Panc1 (cell line): Measurements from ENCODE around the gene DSCAML1. TPM values are rescaled to one million over a fixed set of nuclear protein-coding genes. Genes with fewer than 3 reads are reported as not detected.

Experiments used
- ATAC-seq: fragments of 200-7000 bp; cut with Tn5 transposase; 2 replicates; pipeline ENCODE4 v1.9.1; 2020; ENCODE audit warnings: mild to moderate bottlenecking, moderate library complexity
- BruUV-seq: library from RNA; stranded (reverse); fragments of 400-500 nt; replicated peaks from 2 replicates; lab custom pipeline; 2021; lab: Mats Ljungman, UMichigan
- CTCF ChIA-PET: fragments of 300-600 bp; sonication (Branson Sonifier 250); formaldehyde crosslinking; loops from one replicate; lab custom pipeline; 2022; ENCODE audit warnings: antibody characterized with exemption; lab: Charles Lee
- POLR2A ChIA-PET: fragments of 300-600 bp; sonication (Branson Sonifier 250); formaldehyde crosslinking; loops from one replicate; lab custom pipeline; 2022; ENCODE audit warnings: antibody characterized with exemption; lab: Charles Lee
- DNase-seq: peaks from one replicate; pipeline ENCODE4 v3.0.0-alpha.2; 2010; ENCODE audit warnings: low read depth, low spot score
- H3K27ac ChIP-seq: 2 replicates; pipeline ENCODE4 v1.5.1; 2011; ENCODE audit warnings: mild to moderate bottlenecking, low read length, inconsistent platforms
- H3K27me3 ChIP-seq: fragments of 200-500 bp; sonication (Bioruptor generic); 2 replicates; pipeline ENCODE4 v1.6.0; 2014; ENCODE audit warnings: low read length, inconsistent platforms; ENCODE audit not compliant: control insufficient read depth, insufficient read depth
- H3K36me3 ChIP-seq: fragments of 200-500 bp; sonication (Bioruptor generic); 2 replicates; pipeline ENCODE4 v1.5.1; 2014; ENCODE audit warnings: inconsistent platforms, mild to moderate bottlenecking, low read length, moderate library complexity; ENCODE audit not compliant: control insufficient read depth, insufficient read depth
- H3K4me1 ChIP-seq: 2 replicates; pipeline ENCODE4 v1.5.1; 2011; ENCODE audit warnings: inconsistent platforms, mild to moderate bottlenecking, low read length, moderate library complexity; ENCODE audit not compliant: control insufficient read depth, insufficient read depth
- H3K4me3 ChIP-seq, 2 experiments: 2 replicates each; pipeline ENCODE4 v1.5.1; 2011 to 2012; ENCODE audit warnings: low read depth in 2 of 2, low read length in 2 of 2, mild to moderate bottlenecking in 2 of 2, inconsistent platforms in 1 of 2, moderate library complexity in 1 of 2
- H3K9me3 ChIP-seq: fragments of 200-500 bp; sonication (Bioruptor generic); 2 replicates; pipeline ENCODE4 v1.5.1; 2014; ENCODE audit warnings: low read depth, mild to moderate bottlenecking, inconsistent platforms, low read length, moderate library complexity; ENCODE audit not compliant: control insufficient read depth, insufficient read depth
- CTCF ChIP-seq: fragments of 450-650 bp; IDR thresholded peaks from 2 replicates; pipeline ENCODE4 v1.5.1; 2017; ENCODE audit warnings: mild to moderate bottlenecking
- POLR2AphosphoS5 ChIP-seq: IDR thresholded peaks from 2 replicates; pipeline ENCODE4 v1.6.1; 2012; ENCODE audit warnings: mild to moderate bottlenecking, low read depth, low read length, moderate library complexity
- REST ChIP-seq, 2 experiments: IDR thresholded peaks; 2 replicates each; pipeline ENCODE4 v1.6.1; 2011 to 2012; ENCODE audit warnings: low read depth in 2 of 2, control low read depth in 1 of 2, low read length in 1 of 2, mild to moderate bottlenecking in 1 of 2, moderate library complexity in 1 of 2; ENCODE audit not compliant: insufficient read depth in 1 of 2
- SIN3A ChIP-seq: IDR thresholded peaks from 2 replicates; pipeline ENCODE4 v1.6.1; 2012; ENCODE audit warnings: low read depth, mild to moderate bottlenecking, low read length, moderate library complexity, borderline replicate concordance; ENCODE audit not compliant: insufficient read depth
- TCF7L2 ChIP-seq: IDR thresholded peaks from 2 replicates; pipeline ENCODE4 v1.6.1; 2011; ENCODE audit warnings: mild to moderate bottlenecking, low read depth, low read length, inconsistent platforms
- in situ Hi-C: cut with HindIII; loops from 2 replicates; pipeline ENCODE4 v1.10.0; 2016; ENCODE audit warnings: low sequenced_read_pairs, low pct_unique_long_range_greater_than_20kb
- intact Hi-C: fragments of 100-400 bp; cut with micrococcal nuclease; formaldehyde crosslinking; loops from one replicate; pipeline ENCODE4 v1.10.0; 2022; ENCODE audit not compliant: unreplicated experiment
- total RNA-seq: library from RNA; stranded (reverse); gene quantifications from one replicate; pipeline ENCODE4 v1.2.1, GENCODE V29; 2021; ENCODE audit not compliant: unreplicated experiment

DSCAML1 gene
- total RNA-seq, 1 experiment from 2014 or later, result 1.6 TPM

GRCh38 chr11:117720061-117720511, 76.9 kb downstream of the DSCAML1 start:
- no peak for ATAC-seq
- no TSS peak for BruUV-seq
- intact Hi-C loops, result no loop called here
- no peak overlapping the region for H3K4me3 ChIP-seq
- ChIA-PET POLR2A (no interaction called here), CTCF (no interaction called here)
- no peak overlapping the region; the same call in 1 of the 2 replicates for H3K27ac ChIP-seq
- TF ChIP-seq CTCF, result no peak
- no peak for DNase-seq
- in situ Hi-C loops, result no loop called here
- H3K27me3 ChIP-seq, result no peaks in the 10 kb centered on the region
- no peaks in the 10 kb centered on the region for H3K9me3 ChIP-seq
- peaks cover 25% of the 10 kb centered on the region for H3K4me1 ChIP-seq
- no peaks in the 10 kb centered on the region for H3K36me3 ChIP-seq

- POLR2A ChIA-PET, result no interaction called here
- intact Hi-C loops, result no loop called here
Measured at GRCh38 chr11:117719480-117719879, 77.5 kb downstream of the DSCAML1 start.

More at GRCh38 chr11:117719480-117719879, 77.5 kb downstream of the DSCAML1 start:
- Histone ChIP-seq H3K4me1 (peaks cover 25% of the 10 kb centered on the region), H3K27ac (peak overlapping the region; percentile 51; the same call in 1 of the 2 replicates), H3K27me3 (no peaks in the 10 kb centered on the region), H3K9me3 (no peaks in the 10 kb centered on the region), H3K36me3 (no peaks in the 10 kb centered on the region), H3K4me3 (no peak overlapping the region)
- no peak for DNase-seq
- no peak for ATAC-seq
- BruUV-seq, result no TSS peak
- in situ Hi-C loops, result no loop called here
- TF ChIP-seq TCF7L2, result no peak
- TF ChIP-seq REST (IDR thresholded peaks at IDR 0.05; ENCODE audit: insufficient read depth in 1 of 2, low read depth in 2 of 2, low read length in 1 of 2), result no peak
- no peak for TF ChIP-seq SIN3A
- TF ChIP-seq CTCF, result no peak
- no peak for TF ChIP-seq POLR2AphosphoS5
- CTCF ChIA-PET, result no interaction called here
